AG09319 (cell line): ENCODE data around the gene SPOP.

Experiments used
- DNase-seq: peaks from one replicate; pipeline ENCODE4 v3.0.0-alpha.2; 2010; ENCODE audit warnings: low read depth; ENCODE audit errors: extremely low read depth
- CTCF ChIP-seq: IDR thresholded peaks from 2 replicates; pipeline ENCODE4 v1.5.1; 2011; ENCODE audit warnings: low read depth, mild to moderate bottlenecking, inconsistent platforms, low read length, moderate library complexity

The SPOP gene

GRCh38 chr17:49582789-49583188 is 95.1 kb downstream of the SPOP start:
- DNase-seq = no peak
- TF ChIP-seq CTCF = no peak

DNA sequence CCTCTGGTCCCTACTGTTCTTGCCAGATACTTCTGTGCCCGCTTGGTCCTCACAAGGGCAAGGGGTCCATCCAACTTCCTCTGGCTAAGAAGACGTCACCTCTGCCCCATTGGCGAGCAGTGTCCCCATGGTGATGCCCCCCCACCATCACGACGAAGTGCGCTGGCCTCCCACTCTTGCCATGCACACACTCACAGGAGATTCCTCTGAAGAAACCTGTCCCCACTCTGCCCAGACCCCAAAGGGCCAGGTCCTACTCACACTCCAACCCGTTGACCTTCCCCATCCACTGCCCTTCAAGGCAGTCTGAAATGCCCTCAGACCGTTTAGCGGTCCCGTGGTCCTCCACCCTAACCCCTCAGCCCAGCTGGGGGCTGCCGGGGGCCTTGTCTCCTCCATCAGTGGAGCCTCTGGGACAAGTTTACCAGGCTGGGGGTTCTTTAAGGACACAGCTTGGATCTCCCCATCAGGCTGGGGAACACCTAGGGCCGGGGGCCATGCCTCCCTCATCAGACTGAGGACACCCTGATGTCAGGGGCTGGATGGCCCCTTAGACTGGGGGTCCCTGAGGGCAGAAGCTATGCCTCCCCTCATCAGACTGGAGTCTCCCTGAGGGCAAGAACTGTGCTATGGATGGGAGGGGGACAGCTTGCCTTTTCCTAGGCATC is 95.7 kb downstream of the SPOP start:
- no peak for DNase-seq
- no peak for TF ChIP-seq CTCF

DNA sequence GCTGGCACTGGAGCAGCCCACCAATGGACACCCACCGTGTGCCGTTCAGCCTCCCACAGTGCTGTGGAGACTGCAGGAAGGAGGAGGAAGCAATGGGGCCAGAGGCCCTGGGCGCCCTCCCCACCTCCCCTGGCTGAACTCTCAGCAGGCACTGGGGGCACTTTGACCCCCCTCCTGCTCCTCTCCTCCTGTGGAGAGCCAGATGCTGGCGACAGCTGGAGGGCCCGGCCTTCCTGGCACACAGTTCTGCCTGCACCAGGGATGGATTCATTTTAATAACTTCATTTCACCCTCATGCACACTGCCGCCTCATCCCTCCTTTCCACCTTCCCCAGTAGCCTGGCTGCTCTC is 96.3 kb downstream of the SPOP start:
- no peak for TF ChIP-seq CTCF
- DNase-seq = no peak

GRCh38 chr17:49580981-49581647 is 96.8 kb downstream of the SPOP start:
- no peak for DNase-seq
- TF ChIP-seq CTCF = no peak

- no peak for DNase-seq
- TF ChIP-seq CTCF = no peak
Measured at GRCh38 chr17:49580055-49580721, 97.7 kb downstream of the SPOP start.

DNA sequence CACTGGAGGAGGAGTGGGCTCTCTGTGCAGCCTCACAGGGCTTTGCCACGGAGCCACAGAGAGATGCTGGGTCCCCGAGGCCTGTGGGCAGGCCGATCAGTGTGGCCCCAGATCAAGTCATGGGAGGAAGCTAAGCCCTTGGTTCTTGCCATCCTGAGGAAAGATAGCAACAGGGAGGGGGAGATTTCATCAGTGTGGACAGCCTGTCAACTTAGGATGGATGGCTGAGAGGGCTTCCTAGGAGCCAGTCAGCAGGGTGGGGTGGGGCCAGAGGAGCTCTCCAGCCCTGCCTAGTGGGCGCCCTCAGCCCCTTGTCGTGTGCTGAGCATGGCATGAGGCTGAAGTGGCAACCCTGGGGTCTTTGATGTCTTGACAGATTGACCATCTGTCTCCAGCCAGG is 98.4 kb downstream of the SPOP start:
- no peak for TF ChIP-seq CTCF
- no peak for DNase-seq

- TF ChIP-seq CTCF = no peak
- no peak for DNase-seq
Measured at GRCh38 chr17:49578952-49579500, 98.9 kb downstream of the SPOP start.
